MM.1S (cell line): ENCODE measurements around the gene LANCL3.

Experiments
- DNase-seq: peaks from one replicate; pipeline ENCODE4 v3.0.0-alpha.2; 2015
- H2AFZ ChIP-seq: fragments of 300-600 bp; sonication (generic); 2 replicates; pipeline ENCODE4 v1.6.0; 2016; ENCODE audit warnings: antibody characterized with exemption, low read length
- H3F3A ChIP-seq: fragments of 300-600 bp; sonication (generic); 2 replicates; pipeline ENCODE4 v1.6.1; 2016; ENCODE audit warnings: mild to moderate bottlenecking, antibody characterized with exemption, low read length, moderate library complexity, mixed read lengths; ENCODE audit not compliant: insufficient read depth
- H3K27ac ChIP-seq: fragments of 300-600 bp; sonication (generic); 2 replicates; pipeline ENCODE4 v1.5.1; 2016; ENCODE audit warnings: mild to moderate bottlenecking, low read length
- H3K27me3 ChIP-seq: fragments of 300-600 bp; sonication (generic); replicated peaks from 2 replicates; pipeline ENCODE4 v1.6.0; 2016; ENCODE audit warnings: low read length; ENCODE audit not compliant: insufficient read depth
- H3K36me3 ChIP-seq: fragments of 300-600 bp; sonication (generic); replicated peaks from 2 replicates; pipeline ENCODE4 v1.6.1; 2016; ENCODE audit warnings: mild to moderate bottlenecking, low read length, mixed read lengths; ENCODE audit not compliant: insufficient read depth
- H3K4me1 ChIP-seq: fragments of 300-600 bp; sonication (generic); 2 replicates; pipeline ENCODE4 v1.6.1; 2016; ENCODE audit warnings: low read length, mixed read lengths
- H3K4me2 ChIP-seq: fragments of 300-600 bp; sonication (generic); 2 replicates; pipeline ENCODE4 v1.6.0; 2016; ENCODE audit warnings: low read depth, low read length
- H3K4me3 ChIP-seq: fragments of 300-600 bp; sonication (generic); 2 replicates; pipeline ENCODE4 v1.5.1; 2016; ENCODE audit warnings: low read length, mixed read lengths
- H3K79me2 ChIP-seq: fragments of 300-600 bp; sonication (generic); 2 replicates; pipeline ENCODE4 v1.6.1; 2016; ENCODE audit warnings: mixed run types, low read length, mixed read lengths
- H3K9ac ChIP-seq: fragments of 300-600 bp; sonication (generic); 2 replicates; pipeline ENCODE4 v1.6.1; 2016; ENCODE audit warnings: low read length, mixed read lengths
- H3K9me2 ChIP-seq: fragments of 300-600 bp; sonication (generic); replicated peaks from 2 replicates; pipeline ENCODE4 v1.6.1; 2016; ENCODE audit warnings: mild to moderate bottlenecking, low read length, mixed read lengths; ENCODE audit not compliant: insufficient read depth
- H3K9me3 ChIP-seq: fragments of 300-600 bp; sonication (generic); replicated peaks from 2 replicates; pipeline ENCODE4 v1.6.1; 2016; ENCODE audit warnings: mild to moderate bottlenecking, low read length, mixed read lengths; ENCODE audit not compliant: insufficient read depth
- H4K20me1 ChIP-seq: fragments of 300-600 bp; sonication (generic); 2 replicates; pipeline ENCODE4 v1.6.1; 2016; ENCODE audit warnings: mild to moderate bottlenecking, low read length, moderate library complexity, mixed read lengths; ENCODE audit not compliant: insufficient read depth
- EZH2 ChIP-seq: fragments of 300-600 bp; sonication (generic); optimal IDR thresholded peaks from 2 replicates; pipeline ENCODE3; 2017; ENCODE audit warnings: low read depth, mild to moderate bottlenecking, antibody characterized with exemption, low read length, mixed read lengths
- EZH2phosphoT487 ChIP-seq: fragments of 300-600 bp; sonication (generic); IDR thresholded peaks from 2 replicates; pipeline ENCODE4 v1.6.1; 2018; ENCODE audit warnings: antibody characterized with exemption, low read length
- TF ChIP-seq, protein P1 (sequence below): fragments of 300-600 bp; sonication (generic); IDR thresholded peaks from 2 replicates; pipeline ENCODE4 v1.5.1; 2016; ENCODE audit warnings: antibody characterized with exemption, low read length, mixed read lengths

The LANCL3 gene

GRCh38 chrX:37692918-37693317 lies 121.5 kb downstream of the LANCL3 start:
- H3K4me2 ChIP-seq, result no peak overlapping the region

GRCh38 chrX:37697169-37697760 lies 125.8 kb downstream of the LANCL3 start:
- Histone ChIP-seq H3K27ac (no peak overlapping the region), H3F3A (no peaks in the 10 kb centered on the region), H3K9me2 (no peaks in the 10 kb centered on the region), H3K4me3 (no peak overlapping the region), H3K36me3 (no peaks in the 10 kb centered on the region), H3K9me3 (no peaks in the 10 kb centered on the region), H3K79me2 (no peaks in the 10 kb centered on the region), H3K9ac (no peak overlapping the region), H3K4me2 (no peak overlapping the region), H3K4me1 (no peaks in the 10 kb centered on the region), H2AFZ (no peak overlapping the region), H4K20me1 (no peaks in the 10 kb centered on the region), H3K27me3 (no peaks in the 10 kb centered on the region)
- DNase-seq, result no peak
- no peak for TF ChIP-seq EZH2
- TF ChIP-seq EZH2phosphoT487, result no peak
- TF ChIP-seq, protein P1, sequence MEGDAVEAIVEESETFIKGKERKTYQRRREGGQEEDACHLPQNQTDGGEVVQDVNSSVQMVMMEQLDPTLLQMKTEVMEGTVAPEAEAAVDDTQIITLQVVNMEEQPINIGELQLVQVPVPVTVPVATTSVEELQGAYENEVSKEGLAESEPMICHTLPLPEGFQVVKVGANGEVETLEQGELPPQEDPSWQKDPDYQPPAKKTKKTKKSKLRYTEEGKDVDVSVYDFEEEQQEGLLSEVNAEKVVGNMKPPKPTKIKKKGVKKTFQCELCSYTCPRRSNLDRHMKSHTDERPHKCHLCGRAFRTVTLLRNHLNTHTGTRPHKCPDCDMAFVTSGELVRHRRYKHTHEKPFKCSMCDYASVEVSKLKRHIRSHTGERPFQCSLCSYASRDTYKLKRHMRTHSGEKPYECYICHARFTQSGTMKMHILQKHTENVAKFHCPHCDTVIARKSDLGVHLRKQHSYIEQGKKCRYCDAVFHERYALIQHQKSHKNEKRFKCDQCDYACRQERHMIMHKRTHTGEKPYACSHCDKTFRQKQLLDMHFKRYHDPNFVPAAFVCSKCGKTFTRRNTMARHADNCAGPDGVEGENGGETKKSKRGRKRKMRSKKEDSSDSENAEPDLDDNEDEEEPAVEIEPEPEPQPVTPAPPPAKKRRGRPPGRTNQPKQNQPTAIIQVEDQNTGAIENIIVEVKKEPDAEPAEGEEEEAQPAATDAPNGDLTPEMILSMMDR, result no peak

More at GRCh38 chrX:37692918-37693317, 121.5 kb downstream of the LANCL3 start:
- no peak overlapping the region for H3K4me3 ChIP-seq
- H3K4me1 ChIP-seq, result no peaks in the 10 kb centered on the region
- DNase-seq, result no peak
- no peaks in the 10 kb centered on the region for H3F3A ChIP-seq
- H3K79me2 ChIP-seq, result no peaks in the 10 kb centered on the region
- no peaks in the 10 kb centered on the region for H4K20me1 ChIP-seq
- no peak for TF ChIP-seq EZH2
- TF ChIP-seq, protein P1, result no peak
- no peak for TF ChIP-seq EZH2phosphoT487
- H3K27ac ChIP-seq, result no peak overlapping the region
- H3K36me3 ChIP-seq, result no peaks in the 10 kb centered on the region
- H3K27me3 ChIP-seq, result no peaks in the 10 kb centered on the region
- H3K9me3 ChIP-seq, result no peaks in the 10 kb centered on the region
- H2AFZ ChIP-seq, result no peak overlapping the region
- H3K9me2 ChIP-seq, result no peaks in the 10 kb centered on the region
- no peak overlapping the region for H3K9ac ChIP-seq

DNA sequence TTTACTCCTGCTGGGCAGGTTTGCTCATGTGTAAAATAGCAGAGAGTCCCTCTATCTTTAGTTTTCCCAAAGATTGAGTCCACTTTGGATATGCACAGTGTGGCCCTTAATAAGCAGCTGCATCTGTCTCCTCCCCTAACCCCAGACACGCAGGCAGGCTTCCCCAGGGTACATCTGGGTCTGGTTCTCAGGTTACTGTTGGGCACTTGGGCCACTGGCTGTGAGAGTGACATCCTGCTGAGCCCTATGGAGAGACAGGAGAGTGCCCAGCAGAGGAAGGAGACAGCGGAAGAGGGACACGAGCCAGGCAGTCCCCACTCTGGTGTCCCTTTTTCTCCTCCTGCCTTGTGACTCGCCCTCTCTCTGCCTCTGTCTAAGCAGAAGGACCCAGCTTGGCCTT lies 130.1 kb downstream of the LANCL3 start:
- no peak overlapping the region for H3K4me2 ChIP-seq
- no peaks in the 10 kb centered on the region for H3K79me2 ChIP-seq
- no peaks in the 10 kb centered on the region for H3K27me3 ChIP-seq
- no peaks in the 10 kb centered on the region for H3K36me3 ChIP-seq
- no peaks in the 10 kb centered on the region for H3K4me1 ChIP-seq
- no peaks in the 10 kb centered on the region for H3K9me3 ChIP-seq
- no peaks in the 10 kb centered on the region for H4K20me1 ChIP-seq
- no peak for DNase-seq
- no peak overlapping the region for H3K27ac ChIP-seq
- no peaks in the 10 kb centered on the region for H3K9me2 ChIP-seq
- no peak overlapping the region for H3K4me3 ChIP-seq
- no peak for TF ChIP-seq EZH2phosphoT487
- H3F3A ChIP-seq, result no peaks in the 10 kb centered on the region
- no peak overlapping the region for H3K9ac ChIP-seq
- no peak overlapping the region for H2AFZ ChIP-seq

DNA sequence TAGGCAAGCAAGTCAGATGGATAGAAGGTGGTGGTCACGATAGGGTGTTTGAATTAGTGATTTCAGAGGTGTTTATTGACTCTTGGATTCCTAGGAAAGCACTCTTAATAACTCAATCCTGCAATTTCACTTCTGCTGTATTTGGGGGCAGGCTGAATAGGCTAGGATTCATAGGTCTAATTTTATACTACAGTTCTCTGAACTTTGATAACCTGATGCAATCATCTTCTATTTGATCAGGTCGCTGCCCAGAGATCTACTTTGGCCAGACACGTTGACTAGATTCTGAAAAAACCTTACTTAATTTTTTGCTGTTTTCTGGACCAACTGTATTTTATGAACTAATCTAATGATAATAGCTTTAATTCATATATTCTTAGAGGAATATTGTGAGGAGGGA lies 140.5 kb downstream of the LANCL3 start:
- Histone ChIP-seq H3K4me3 (no peak overlapping the region), H3K9me3 (no peaks in the 10 kb centered on the region), H3K27ac (no peak overlapping the region), H2AFZ (no peak overlapping the region), H3K4me1 (no peaks in the 10 kb centered on the region), H3K36me3 (no peaks in the 10 kb centered on the region), H3K4me2 (no peak overlapping the region), H3K79me2 (no peaks in the 10 kb centered on the region), H4K20me1 (no peaks in the 10 kb centered on the region), H3K9ac (no peak overlapping the region), H3K9me2 (no peaks in the 10 kb centered on the region), H3K27me3 (no peaks in the 10 kb centered on the region), H3F3A (no peaks in the 10 kb centered on the region)
- DNase-seq, result no peak
- TF ChIP-seq, protein P1, result no peak
- TF ChIP-seq EZH2, result no peak
- no peak for TF ChIP-seq EZH2phosphoT487
